ENCODE data around the gene SMYD3.
"Not testable (repeated sequence)": the region's sequence is repeated elsewhere in the genome, so short reads cannot be mapped to it uniquely, and the experiment has no call there.

SMYD3 gene

DNA sequence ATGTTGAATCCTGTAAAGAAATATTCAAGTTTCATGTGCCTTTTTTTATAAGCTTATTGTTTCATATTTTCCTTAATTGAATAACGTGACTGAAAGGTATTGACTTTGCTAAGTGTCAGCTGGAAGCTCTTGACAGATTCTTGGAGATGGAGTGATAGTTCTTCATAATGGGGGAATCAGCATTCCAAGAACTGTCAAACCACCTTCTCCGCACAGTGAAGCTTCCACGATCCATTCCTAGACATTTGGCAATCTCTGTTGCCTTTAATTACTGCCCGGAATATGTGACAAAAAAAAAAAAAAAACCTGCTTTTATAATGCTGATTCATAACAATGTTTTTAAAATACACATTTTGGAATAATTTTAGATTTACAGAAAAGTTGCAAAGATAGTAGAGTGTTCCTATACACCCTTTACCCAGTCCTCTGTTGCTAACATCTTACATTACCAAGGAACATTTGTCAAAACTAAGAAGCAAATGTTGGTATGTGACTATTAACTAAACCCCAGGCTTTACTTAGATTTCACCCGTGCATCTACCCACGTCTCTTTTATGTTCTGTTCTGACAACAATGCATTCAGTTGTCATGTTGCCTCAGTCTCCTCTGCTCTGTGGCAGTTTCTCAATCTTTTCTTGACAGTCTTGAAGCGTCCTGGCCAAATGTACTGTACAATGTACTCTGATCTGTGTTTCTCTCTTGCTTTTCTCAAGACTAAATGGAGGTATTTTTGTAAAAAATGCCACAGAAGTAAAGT lies 674.1 kb downstream of the SMYD3 start:
- H3K4me3 ChIP-seq (ENCODE audit: low read depth, low read length), result no peak overlapping the region
- no peak for DNase-seq (ENCODE audit: low read depth)

DNA sequence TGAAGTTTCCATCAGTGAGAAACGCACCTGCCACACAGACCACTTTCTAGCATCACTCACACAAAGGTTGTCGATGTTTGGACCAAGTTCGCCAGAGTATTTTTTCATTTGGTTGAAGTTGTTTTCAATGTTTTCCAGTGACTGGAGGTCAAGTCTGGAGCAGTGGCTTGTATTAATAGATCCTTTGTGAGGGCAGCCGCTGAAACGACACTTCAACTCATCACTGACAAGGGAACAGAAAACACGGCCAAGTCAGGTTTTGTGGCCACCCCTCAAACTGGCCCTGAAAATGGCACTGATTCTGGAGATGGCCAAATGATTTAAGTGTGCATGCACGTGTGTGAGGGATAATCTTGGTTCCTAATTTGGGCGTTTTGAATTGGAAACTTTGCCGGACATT lies 675.6 kb downstream of the SMYD3 start:
- no peak for DNase-seq (ENCODE audit: low read depth)
- no peak overlapping the region for H3K4me3 ChIP-seq (ENCODE audit: low read depth, low read length)

DNA sequence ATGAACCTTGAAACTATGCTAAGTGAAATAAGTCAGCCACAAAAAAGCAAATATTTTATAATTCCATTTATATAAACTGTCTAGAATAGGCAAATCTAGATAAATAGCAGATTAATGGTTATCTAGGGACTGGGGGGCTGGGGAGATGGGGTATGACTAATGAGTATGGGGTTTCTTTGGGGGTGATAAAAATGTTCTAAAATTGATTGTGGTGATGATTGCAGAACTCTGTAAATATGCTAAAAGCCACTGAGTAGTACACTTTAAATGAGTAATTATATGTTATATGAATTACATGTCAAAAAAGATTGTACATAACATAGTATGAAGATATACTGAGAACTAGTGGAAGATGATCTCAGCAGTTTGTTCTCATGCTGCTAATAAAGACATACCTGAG lies 677.3 kb downstream of the SMYD3 start:
- no peak overlapping the region for H3K4me3 ChIP-seq (ENCODE audit: low read depth, low read length)
- no peak for DNase-seq (ENCODE audit: low read depth)

DNA sequence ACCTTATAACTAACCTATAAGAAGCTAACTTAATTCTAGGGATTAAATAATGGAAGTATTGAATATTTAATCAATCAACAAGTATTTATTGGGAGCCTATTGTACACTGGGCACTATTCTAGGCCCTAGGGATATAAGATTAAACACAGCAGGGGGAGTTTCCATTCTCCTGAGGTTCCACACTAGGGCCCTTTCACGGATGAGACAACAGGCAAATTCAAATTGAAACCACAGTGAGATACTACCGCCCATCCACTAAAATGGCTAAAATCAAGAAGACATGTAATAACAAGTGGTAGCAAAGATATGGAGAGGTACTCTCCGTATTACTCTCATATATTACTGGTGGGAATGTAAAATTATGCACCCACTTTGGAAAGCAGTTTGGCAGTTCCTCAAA lies 677.9 kb downstream of the SMYD3 start:
- DNase-seq (ENCODE audit: low read depth), result no peak
- H3K4me3 ChIP-seq (ENCODE audit: low read depth, low read length), result no peak overlapping the region

DNA sequence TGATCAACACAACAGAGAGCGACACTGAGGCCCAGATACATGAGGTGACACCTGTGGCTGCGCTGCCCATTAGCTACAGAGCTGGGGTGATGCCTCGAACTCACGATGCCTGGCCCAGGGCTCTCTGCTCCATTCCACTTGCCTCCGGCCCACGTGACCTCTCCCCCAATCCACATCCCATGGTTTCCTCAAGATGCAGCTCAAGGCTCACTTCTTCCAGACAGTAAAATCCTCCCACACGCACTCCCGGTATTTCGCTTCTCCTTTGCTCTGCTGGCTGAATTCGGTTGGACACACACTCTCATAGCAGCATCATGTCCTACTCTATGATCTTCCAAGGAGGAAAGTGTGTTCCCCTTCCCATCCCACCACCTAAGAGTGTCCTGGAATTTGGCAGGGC lies 679.8 kb downstream of the SMYD3 start:
- H3K4me3 ChIP-seq (ENCODE audit: low read depth, low read length), result no peak overlapping the region
- no peak for DNase-seq (ENCODE audit: low read depth)

DNA sequence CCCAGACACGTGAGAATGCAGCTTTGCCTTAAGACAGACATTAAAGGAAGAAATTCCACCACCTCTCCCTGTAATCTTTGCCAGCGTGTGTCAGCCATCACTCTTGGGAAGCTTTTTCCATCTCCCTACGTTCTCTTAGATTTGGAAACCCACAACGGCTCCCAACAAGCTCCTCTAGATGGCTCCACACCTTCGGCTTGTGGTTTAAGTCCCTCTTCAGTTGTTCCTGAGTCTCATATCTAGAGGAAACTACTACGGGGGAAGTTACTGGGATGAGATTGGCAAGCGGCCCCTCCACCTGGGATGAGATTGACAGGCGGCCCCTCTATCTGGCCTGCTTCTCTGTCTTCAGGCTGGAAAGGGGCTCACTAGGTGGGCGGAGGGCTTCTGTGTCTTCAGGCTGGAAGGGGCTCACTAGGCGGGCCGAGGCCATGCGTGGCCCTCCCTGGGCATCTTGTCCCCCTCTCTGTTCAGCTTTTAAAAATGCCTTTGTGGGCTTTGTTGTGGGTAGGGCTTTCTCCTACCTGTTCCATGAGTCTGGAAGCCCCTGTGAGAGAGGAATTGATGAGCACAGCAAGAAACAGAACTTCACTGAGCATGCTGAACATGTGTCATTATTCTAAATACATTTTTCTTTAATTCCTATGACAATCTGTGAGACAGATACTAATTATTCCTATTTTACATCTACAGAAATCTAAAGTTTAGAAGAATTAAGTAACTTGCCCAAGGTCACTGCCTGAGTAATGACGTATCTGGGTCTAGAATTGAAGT lies 681.8 kb downstream of the SMYD3 start:
- H3K4me3 ChIP-seq (ENCODE audit: low read depth, low read length), result no peak overlapping the region
- DNase-seq (ENCODE audit: low read depth), result no peak

DNA sequence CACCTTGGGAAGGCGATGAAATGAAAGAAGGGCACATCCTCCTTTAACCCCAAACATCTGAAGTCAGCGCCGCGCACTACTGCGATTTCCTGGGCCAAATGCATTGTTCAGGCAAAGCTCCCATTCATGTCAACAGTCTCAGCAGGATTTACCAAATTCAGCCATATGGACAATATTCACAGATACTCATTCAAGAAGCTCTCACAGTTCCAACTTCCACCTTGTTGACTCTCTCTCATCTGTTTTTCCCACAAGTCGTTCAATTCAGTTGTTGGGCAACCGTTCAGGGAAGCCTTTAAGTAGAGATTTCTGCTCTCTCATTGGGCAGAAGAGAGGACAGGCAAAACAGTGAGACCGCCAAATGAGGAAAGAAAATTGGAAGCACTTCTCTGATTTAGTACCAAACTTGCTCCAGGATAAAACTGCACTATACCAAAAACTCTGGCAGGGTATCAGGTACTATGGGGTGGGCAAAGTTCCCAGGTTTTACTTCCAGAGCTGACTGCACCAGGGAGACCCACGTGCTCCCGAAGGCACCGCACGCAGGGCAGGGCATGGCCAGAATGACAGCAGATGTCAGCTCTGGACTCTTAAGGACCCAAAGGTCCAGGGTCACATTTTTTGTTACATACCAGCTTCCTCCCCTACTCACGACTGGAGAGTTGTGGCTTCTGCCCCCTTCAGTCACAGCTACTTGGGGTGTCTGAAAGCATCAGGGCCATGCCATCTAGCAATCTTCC lies 683.5 kb downstream of the SMYD3 start:
- no peak overlapping the region for H3K4me3 ChIP-seq (ENCODE audit: low read depth, low read length)
- DNase-seq (ENCODE audit: low read depth), result peak; percentile 88

DNA sequence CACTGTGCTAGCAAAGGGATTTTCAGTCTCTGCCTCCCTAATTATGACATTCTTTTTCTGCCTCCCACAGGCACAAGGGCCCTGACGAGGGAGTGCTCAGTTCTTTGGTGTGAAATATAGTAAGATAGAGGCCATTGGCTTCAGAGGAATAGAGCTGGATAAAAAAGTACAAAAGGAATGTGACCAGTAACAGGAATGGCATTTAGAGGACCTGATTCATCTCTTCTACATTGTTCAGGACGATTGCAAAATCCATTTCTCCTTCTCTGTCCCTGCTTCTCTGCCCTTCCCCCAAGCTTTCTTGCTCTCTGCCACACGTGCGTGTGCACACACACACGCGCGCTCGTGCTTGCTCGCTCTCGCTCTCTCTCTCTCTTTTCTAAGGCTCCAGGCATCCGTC lies 684.1 kb downstream of the SMYD3 start:
- H3K4me3 ChIP-seq (ENCODE audit: low read depth, low read length), result no peak overlapping the region
- peak; percentile 93 for DNase-seq (ENCODE audit: low read depth)

DNA sequence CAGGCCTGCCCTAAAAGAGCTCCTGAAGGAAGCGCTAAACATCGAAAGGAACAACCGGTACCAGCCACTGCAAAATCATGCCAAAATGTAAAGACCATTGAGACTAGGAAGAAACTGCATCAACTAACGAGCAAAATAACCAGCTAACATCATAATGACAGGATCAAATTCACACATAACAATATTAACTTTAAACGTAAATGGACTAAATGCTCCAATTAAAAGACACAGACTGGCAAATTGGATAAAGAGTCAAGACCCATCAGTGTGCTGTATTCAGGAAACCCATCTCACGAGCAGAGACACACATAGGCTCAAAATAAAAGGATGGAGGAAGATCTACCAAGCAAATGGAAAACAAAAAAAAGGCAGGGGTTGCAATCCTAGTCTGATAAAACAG lies 688.7 kb downstream of the SMYD3 start:
- DNase-seq (ENCODE audit: low read depth), result not testable (repeated sequence)

DNA sequence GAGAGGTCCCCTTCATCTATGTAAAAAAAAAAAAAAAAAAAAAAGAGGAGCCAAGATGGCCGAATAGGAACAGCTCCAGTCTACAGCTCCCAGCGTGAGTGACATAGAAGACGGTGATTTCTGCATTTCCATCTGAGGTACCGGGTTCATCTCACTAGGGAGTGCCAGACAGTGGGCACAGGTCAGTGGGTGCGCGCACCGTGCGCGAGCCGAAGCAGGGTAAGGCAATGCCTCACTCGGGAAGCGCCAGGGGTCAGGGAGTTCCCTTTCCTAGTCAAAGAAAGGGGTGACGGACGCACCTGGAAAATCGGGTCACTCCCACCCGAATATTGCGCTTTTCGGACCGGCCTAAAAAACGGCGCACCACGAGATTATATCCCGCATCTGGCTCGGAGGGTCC lies 690.6 kb downstream of the SMYD3 start:
- H3K4me3 ChIP-seq (ENCODE audit: low read depth, low read length); DNase-seq (ENCODE audit: low read depth): not testable (repeated sequence)

More for the DNA sequence above, 688.7 kb downstream of the SMYD3 start:
- not testable (repeated sequence) for H3K4me3 ChIP-seq (ENCODE audit: low read depth, low read length)

DNA sequence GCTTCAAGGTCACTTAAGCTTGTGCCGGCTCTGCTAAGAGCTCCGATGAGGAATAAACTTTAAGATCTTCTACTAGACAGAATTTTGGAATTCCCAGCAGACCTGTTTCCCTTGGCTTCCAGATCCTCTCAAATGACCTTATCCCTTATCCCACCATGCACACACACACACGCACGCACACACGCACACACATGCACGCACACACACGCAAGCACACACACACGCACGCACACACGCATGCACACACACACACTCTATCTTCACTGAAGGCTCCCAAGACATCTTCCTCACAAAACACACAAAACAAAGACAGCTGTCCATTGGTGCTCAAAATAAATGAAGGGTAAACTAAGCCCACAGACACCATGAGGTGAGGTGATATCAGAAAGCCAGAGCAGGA lies 692.4 kb downstream of the SMYD3 start:
- no peak overlapping the region for H3K4me3 ChIP-seq (ENCODE audit: low read depth, low read length)
- no peak for DNase-seq (ENCODE audit: low read depth)

DNA sequence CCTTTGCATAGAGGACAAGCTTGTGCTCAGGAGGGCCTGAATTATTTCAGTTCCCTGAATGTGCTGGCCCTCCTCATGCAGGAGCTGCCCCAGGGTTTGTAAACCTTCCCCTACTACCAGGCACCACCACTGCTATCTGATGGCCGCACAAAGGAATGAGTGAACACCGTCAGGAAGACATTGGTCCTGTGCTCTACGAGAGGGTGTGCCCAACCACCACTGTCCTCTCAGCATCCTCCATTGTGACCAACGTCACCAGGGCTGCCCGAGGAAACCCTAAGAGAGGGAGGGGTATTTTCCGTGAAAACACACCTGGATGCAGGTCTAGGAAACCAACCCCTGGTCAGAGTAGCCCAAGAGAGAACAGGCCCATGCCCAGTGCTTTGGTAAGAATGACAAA lies 694.8 kb downstream of the SMYD3 start:
- DNase-seq (ENCODE audit: low read depth), result no peak
- no peak overlapping the region for H3K4me3 ChIP-seq (ENCODE audit: low read depth, low read length)

DNA sequence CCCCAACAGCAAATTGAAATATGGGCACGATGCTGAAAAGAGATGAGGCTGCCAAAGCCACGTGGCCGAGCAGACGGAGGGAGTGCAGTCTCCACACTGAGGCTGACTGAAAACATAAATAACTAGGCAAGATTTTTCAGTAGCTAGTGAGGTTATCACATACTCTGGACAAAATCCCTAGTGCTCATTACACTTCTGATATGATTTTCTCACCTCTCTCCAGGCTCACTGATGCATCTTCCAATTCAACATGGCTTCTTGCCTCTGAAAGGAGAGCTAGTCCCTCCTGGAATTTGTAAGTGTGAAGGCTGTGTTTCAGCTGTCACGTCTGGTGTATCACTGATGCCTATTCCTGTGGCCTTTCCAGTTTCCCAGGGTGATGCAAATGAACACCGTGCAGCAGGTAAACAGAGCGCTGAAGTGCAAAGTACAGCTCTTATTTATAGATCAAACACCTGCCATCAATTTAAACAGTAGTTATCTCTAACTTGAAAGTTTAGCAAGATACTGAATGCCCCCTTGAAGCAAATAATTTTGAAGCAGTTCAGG lies 696.2 kb downstream of the SMYD3 start:
- no peak overlapping the region for H3K4me3 ChIP-seq (ENCODE audit: low read depth, low read length)

DNA sequence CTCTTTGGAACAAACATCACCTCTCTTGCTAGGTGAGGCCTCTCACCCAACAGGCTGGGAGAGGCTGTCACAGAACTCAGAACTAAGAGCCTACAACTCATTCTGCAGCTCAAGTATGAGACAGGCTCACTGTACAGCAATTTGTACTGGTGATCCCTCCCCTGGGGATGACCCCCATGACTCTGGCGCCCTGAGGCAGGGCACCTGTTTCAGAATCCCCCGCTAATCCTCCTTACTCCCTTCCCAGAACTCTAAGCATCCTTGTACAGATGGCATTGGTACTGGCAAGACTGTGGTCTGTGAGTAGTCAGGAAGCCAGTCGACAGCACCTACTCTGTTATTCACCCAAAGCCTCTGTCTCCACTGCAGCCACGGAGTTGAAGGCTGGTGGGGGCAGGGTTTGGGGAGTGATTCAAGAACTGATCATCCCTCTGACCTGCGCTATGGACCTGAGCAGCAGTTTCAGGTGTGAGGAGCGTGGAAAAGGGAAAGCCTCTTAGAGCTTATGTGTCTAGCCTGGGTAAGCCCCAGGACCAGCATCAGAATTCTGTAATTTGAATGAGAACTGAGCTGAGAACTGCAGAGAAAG lies 696.8 kb downstream of the SMYD3 start:
- H3K4me3 ChIP-seq (ENCODE audit: low read depth, low read length), result no peak overlapping the region
- no peak for DNase-seq (ENCODE audit: low read depth)

More for the DNA sequence above, 696.2 kb downstream of the SMYD3 start:
- DNase-seq (ENCODE audit: low read depth), result no peak

DNA sequence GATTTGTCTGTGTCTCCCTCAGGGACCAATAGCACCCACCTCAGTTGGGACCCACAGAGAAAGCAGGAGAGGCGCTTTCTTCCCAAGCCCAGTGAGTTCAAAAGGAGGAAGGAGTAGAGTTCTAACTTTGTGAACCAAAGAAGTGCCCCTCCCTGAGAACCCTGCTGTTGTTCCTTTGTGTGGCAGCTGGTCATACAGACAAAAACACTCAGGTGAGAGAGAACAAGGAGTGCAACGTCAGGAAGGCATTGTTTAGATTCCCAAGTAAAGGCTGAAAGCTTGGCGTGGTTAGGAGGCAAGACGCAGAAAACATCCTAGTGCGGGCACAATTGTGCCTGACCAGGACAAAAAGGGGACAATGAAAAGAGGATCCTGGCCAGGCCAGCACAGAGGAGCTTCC lies 697.7 kb downstream of the SMYD3 start:
- DNase-seq (ENCODE audit: low read depth), result no peak
- no peak overlapping the region for H3K4me3 ChIP-seq (ENCODE audit: low read depth, low read length)

DNA sequence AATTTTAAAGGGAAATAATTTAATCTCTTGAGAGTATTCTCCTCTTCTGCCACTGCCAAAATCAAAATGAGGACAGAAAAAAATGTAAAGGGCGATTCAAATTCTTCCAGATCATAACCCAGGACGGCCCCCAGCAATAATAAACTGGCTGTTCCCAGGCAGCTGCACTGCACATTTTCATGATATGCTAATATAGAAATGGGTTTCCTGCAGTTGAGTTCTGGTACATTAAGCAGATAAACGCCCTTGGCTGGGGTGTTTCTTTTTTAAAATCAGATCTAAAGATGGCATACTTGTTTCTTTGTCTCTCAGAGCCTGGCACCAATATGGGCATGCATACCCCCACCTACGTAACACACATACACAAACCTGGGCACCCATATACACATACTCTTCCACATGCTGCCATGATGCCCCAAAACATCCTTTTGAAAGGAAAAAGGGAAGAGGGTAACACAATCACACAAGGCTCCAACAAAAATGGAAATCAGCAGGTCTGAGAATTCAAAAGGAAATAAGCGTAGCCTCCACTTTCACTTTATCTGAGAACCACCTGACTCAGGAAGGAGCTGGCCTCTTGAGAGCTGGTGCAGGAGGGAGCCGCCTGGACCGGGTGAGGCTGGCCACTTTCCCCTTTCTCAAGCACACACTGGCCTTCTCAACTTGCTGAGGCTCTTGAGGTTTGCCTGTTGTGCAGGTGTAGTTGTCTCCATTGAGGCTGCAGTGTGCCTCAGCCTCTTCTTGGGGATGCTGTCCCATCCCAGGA lies 698.9 kb downstream of the SMYD3 start:
- no peak for DNase-seq (ENCODE audit: low read depth)

DNA sequence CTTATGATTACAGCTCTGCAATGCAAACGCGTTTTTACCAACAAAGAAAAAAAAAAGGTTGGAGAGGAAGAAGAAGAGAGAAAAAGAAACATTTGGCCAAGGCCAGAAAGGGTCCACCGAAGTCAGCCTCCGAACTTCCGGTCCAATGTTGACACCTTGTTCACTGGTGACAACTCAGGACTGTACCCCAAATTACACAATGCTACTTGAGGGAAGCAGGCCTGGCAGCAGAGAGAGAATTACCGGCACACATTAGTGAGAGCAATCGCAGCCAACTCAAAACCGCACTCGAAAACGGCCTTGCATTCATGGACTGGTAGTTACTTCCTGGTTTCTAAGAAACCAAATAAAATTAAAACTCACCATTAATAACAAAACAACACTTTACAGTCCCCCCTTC lies 699.8 kb downstream of the SMYD3 start:
- no peak for DNase-seq (ENCODE audit: low read depth)
- H3K4me3 ChIP-seq (ENCODE audit: low read depth, low read length), result no peak overlapping the region

More for the DNA sequence above, 698.9 kb downstream of the SMYD3 start:
- H3K4me3 ChIP-seq (ENCODE audit: low read depth, low read length), result no peak overlapping the region

DNA sequence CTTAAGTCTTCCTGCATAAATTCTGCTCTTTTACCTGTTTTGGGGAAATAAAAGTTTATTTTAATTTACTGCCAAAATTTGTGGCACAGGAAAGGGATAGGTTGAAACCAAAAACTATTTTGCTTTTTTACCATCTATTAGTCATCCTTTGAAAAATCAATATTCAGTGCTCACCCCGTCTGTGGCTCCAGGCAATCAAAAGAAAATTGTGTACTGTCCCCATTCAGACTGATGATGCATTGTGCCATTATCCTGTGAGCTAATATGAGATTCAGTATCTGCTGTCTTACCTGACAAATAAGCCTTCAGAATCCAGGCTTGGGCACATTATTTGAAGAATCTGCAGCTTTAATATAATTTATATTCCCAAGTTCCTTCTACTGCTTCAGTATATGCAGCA lies 701.5 kb downstream of the SMYD3 start:
- DNase-seq (ENCODE audit: low read depth), result no peak
- H3K4me3 ChIP-seq (ENCODE audit: low read depth, low read length), result no peak overlapping the region

DNA sequence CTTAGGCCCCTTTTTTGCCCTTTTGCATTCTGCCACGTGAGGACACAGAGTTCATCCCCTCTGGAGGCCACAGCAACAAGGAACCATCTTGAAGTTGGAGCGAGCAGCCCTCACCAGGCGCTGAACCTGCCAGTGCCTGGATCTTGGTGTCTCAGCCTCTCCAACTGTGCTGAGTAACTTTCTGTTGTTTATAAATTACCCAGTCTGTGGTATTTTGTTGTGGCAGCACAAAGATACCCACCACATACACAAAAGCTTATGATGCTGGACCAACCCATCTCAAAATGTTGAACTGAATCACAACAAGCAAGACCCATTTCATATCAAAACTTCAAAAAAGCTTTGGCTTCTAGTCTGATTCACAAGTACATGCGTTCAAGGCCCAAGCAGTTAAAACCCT lies 702.4 kb downstream of the SMYD3 start:
- H3K4me3 ChIP-seq (ENCODE audit: low read depth, low read length), result no peak overlapping the region
- DNase-seq (ENCODE audit: low read depth), result no peak

Data from skeletal muscle cell (primary cell).